Fibroblast of gingiva (primary cell): Measurements from ENCODE around the gene FAM13B.

Experiments
- DNase-seq: peaks from one replicate; pipeline ENCODE4 v3.0.0-alpha.2; 2011; ENCODE audit warnings: low read depth

The FAM13B gene

GRCh38 chr5:137894586-137894985, 138.3 kb downstream of the FAM13B start:
- DNase-seq: no peak

- DNase-seq: no peak
These were observed 141.0 kb downstream of the FAM13B start for GRCh38 chr5:137891849-137892248.

GRCh38 chr5:137890845-137891244, 142.0 kb downstream of the FAM13B start:
- no peak for DNase-seq

GRCh38 chr5:137888863-137889759, 143.8 kb downstream of the FAM13B start, which contains the start of gene PKD2L2:
Gene PKD2L2 (plus strand): TSS chr5:137889457. CDS start chr5:137889492, 35 bp downstream.
- peak; percentile 87 for DNase-seq

GRCh38 chr5:137888466-137888862, 144.4 kb downstream of the FAM13B start:
- DNase-seq: no peak
